HG03097 (cell line): Measurements from ENCODE around the gene BLTP3B.

Experiments
- ATAC-seq: cut with Tn5 transposase; IDR thresholded peaks from one replicate; pipeline ENCODE4 v1.9.1; 2021; ENCODE audit not compliant: unreplicated experiment, low FRiP score

BLTP3B gene

DNA sequence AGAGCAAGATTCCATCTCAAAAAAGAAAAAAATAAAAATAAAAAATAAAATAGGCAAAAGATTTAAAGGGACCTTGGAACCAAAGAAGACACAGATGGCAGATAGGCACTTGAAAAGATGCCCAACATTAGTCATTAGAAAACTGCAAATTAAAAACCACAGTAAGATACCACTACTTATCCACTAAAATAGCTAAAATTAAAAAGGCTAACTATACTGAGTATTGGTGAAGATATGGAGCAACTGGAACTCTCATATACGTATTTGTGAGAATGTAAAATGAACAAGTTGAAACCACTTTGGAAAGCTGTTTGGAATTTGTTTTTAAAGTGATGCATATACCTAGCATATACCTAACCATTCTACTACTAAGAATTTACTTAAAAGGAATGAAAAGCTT is 22.3 kb downstream of the BLTP3B start:
- no peak for ATAC-seq

DNA sequence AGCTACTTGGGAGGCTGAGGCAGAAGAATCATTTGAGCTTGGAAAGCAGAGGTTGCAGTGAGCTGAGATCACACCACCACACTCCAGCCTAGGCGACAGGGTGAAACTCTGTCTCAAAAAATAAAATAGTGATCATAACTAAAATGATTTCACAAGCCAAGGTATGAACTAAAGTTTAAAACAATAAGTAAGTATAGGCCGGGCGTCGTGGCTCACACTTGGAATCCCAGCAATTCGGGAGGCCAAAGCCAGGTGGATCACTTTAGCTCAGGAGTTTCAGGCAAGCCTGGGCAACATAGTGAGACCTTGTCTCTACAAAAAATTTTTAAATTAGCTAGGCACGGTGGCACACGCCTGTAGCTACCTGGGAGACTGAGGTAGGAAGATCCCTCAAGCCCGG is 27.4 kb downstream of the BLTP3B start:
- ATAC-seq = no peak

DNA sequence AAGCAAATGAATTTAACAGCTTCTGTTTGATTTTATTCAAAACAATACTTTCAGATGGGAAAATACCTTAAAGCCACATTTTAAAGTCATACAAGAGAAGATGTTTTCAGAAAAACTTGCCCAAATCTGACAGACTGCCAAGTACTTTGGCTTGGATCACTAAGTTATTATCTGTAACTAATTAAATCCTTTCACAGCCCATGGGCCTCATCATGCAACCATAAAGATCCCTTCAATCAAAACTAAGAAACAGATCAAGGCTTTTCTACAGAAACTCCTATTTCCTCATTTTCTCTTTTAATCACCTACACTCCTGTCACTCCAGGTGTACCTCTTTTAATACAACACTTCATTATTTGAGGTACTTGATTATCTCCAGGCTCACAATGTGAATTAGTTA is 28.1 kb downstream of the BLTP3B start:
- no peak for ATAC-seq

DNA sequence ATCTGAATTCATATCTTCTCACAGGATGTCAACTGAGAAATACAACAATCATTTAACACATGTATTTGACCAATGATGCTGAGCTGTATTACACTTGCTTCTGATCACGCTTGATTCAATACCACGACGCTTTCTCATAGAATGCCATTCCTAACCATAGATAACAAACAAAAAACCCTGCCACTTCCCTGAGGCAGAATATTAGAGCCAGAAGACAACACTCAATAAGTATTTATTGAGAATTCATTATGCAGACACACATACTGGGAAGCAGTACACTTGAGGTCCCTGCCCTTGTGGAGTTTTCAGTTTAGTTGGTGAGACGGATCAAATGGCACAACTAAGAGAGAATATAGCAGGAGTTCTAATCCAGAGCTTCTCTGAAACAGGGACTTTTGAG is 32.4 kb downstream of the BLTP3B start:
- no peak for ATAC-seq

DNA sequence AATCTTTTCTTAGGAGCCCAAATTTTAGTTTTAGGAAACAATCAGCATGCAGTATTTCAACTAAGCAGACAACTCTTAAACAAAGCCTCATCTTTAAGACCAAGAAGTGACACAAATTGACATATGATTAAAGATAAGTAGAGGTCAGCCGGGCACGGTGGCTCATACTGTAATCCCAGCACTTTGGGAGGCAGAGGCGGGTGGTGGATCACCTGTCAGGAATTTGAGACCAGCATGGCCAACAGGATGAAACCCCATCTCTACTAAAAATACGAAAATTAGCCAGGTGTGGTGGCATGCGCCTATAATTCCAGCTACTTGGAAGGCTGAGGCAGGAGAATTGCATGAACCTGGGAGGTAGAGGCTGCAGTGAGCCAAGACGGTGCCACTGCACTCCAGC is 35.8 kb downstream of the BLTP3B start:
- no peak for ATAC-seq

- ATAC-seq = no peak
These were observed 37.0 kb downstream of the BLTP3B start for GRCh38 chr12:100105661-100106060.

GRCh38 chr12:100101000-100101399 is 41.7 kb downstream of the BLTP3B start:
- no peak for ATAC-seq
